Measurements from ENCODE around the gene NFAT5.

DNA sequence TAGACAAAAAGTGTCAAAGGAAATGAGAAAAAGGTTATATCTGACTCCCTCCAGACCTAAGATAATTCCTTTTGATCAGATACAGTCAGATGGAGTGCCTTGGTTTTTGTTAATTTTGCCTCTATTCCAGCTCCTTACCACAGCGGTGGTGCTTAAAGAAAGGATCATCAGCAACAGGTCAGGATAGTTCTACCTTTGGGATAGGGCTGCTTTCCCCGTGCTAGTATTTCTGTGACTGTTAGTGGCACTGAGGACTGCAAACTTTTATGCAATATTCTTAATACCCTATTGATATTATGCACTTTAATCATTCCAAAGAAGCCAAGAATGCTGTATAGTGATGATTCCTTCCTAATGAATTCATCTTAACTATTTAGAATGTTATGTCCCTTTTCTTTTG lies 136.1 kb downstream of the NFAT5 start:
- TF ChIP-seq POLR2AphosphoS5 (IDR thresholded peaks at IDR 0.05; ENCODE audit: low read depth, low read length) (no peak), POLR2A (IDR thresholded peaks at IDR 0.05; ENCODE audit: low read depth, low read length) (no peak), SPI1 (IDR thresholded peaks at IDR 0.05; ENCODE audit: low read depth, low read length) (no peak), TAF1 (IDR thresholded peaks at IDR 0.05; ENCODE audit: low read depth, low read length) (no peak)
